ENCODE results near the gene EYS.

The EYS gene

GRCh38 chr6:64696053-64696452, 1011.0 kb downstream of the EYS start:
- no peak for DNase-seq

- DNase-seq: no peak
Observed at GRCh38 chr6:64694356-64694755, 1012.7 kb downstream of the EYS start.

GRCh38 chr6:64691064-64691463, 1016.0 kb downstream of the EYS start:
- no peak for DNase-seq

GRCh38 chr6:64685401-64685800, 1021.6 kb downstream of the EYS start:
- DNase-seq: no peak

- no peak for DNase-seq
Observed at GRCh38 chr6:64683682-64684081, 1023.3 kb downstream of the EYS start.

DNA sequence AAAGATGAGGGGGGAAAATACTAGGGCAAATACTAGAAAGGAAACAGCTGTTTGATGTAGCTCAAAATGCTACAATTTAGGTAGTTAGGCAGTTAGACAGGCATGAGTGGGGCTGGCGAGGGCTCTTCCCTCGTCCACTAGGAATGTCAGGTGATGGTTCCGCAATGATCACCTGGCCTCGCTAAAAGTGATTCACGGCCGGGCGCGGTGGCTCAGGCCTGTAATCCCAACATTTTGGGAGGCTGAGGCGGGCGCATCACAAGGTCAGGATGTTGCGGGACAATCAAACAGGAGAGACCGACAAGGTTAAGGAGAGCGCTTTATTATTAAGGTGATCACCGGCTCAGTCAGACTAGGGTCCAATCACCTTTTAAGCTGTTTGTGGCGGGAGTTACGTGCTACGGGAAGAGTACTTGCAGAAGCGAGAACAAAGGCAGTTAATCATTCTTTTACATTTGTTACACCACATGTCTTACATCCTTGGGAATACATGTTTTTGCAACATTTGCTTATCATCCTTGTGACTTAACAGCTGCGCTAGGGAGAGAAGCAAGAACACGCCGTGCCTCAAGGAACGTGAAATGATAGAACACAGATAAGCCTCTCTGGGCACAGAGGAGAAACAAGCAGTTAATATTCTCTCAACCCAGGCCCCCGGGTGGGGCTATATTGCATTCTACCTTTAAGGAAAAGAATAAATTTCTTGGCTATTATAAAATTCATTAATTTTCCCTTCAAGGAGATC, 1025.4 kb downstream of the EYS start:
- DNase-seq: no peak

- no peak for DNase-seq
Observed at GRCh38 chr6:64680446-64680845, 1026.6 kb downstream of the EYS start.

GRCh38 chr6:64679416-64679815, 1027.6 kb downstream of the EYS start:
- no peak for DNase-seq

DNA sequence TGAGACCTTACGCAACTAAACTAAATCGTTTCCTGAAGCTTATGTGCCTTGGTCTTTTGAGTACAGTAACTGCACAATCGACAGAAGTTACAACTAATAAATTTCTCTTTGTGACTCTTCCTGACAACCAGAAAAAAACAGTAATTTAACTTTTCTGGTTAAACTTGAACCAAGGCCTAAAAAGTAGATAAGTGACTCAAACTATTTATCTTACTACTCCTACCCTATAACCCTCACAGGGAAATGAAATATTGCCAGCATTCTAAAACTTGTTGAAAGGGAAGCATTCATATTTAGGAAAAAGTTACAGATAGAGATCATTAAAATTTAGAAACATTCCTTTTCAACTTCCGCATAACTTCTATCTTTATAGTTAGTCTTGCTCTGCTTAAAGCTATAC, 1034.4 kb downstream of the EYS start:
- DNase-seq: no peak

DNA sequence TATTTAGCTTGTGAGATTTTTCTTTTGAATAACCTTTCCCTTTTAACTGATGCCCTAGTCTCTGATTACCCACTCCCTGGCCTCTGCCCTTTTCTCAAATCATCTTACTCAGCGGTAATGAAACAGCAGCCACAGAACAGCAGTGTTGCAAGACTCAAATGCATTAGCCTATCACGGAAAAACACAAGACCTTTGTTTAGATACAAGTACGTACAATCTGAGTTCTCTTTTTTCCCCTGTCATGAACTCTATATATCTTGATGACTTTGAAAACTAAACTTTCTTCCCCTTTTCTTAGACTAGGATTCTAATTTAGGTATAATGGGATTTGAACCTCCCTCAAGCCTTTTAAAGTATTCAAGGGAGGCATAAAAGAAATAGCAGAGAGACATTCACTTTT, 1034.9 kb downstream of the EYS start:
- DNase-seq: no peak

DNA sequence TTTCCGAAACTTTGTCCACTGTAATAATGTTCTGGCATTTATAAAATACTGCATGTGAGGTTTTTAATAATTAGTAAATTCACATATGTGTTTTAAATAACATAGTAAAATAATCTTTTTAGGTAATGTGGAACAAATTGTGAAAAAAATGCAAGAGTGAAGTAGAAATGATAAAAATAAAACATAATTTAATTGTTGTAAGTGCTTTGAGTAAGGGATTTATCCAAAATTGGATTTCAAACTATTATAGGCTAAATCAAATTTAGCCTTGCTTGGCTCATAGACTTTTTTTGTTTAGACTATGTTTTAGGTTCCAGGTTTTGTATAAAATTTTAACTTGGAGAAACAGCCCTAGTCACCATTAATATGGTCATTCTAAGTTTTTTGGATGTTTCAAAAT, 1041.9 kb downstream of the EYS start:
- DNase-seq: no peak

- DNase-seq: no peak
Observed at GRCh38 chr6:64664480-64664879, 1042.5 kb downstream of the EYS start.

GRCh38 chr6:64644024-64644423, 1063.0 kb downstream of the EYS start:
- DNase-seq: no peak

DNA sequence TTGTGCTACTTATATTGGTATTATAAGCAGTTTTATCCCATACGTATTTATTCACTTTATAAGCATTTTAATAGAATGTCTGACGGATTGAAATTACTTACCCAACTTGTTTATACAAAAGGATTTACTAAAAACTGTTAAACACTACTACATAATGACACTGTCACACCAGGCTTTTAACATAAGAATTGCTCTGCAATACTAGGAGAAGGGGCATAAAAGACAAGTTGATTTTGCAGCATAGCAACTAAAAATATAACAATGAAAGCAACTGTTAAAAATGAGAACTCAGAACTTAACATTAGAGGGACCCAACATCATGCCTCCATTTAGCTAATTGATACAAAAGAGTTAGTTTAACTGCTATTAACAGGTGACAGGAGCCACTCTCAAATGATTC, 1076.1 kb downstream of the EYS start:
- no peak for DNase-seq

GRCh38 chr6:64622944-64623343, 1084.1 kb downstream of the EYS start:
- DNase-seq: no peak

DNA sequence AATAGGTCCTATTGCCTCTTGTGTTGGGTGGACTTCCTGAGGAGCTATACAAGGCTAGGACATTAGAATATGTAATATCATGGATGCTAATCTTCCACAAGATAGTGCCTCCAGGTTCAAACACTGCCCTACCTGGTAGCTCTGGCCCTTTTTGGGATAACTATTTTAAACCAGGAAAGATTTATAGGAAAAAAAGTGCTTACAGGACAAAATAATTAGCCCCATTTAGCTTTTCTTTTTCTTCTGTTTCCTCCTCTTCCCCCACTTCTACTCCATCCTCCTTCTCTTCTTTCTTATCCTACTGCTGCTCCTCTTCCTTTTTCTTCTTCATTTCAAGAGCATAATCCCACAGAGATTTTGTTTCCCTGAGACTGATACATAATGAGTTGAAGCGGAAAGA, 1104.0 kb downstream of the EYS start:
- DNase-seq: no peak

- DNase-seq: no peak
Observed at GRCh38 chr6:64591676-64592036, 1115.4 kb downstream of the EYS start.

DNA sequence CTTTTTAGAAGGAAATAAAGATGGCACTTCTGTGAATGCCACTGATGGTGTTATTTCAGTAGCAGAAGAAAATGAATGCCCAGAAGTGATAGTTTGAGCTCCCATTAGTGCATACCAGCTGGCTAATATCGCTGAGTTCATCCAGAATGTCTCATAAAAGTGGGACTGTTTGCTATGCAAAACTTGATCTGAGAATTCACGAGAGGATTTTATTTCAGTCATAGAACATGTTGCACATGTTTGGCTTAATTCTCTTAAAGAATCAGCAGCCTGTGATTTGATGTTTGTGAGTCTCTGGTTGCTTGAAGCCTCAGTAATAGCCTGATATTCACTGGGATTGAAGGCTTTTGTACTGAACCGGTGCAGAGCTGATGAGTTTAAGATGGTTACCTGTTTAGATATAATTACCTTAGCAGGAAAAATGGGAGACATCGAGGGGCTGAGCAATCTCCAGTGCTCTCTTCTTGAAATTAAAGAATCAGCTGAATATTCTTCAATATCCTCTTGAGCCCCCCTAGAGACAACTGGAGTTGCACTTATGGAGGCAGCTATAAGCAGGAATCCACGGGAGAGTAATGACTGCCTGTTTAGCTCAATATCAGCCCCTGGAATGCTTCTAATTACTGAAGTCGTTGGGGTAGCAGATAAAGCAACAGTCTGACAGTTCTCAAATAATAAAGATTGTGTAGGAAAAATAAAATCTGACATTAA, 1115.9 kb downstream of the EYS start:
- DNase-seq: no peak

DNA sequence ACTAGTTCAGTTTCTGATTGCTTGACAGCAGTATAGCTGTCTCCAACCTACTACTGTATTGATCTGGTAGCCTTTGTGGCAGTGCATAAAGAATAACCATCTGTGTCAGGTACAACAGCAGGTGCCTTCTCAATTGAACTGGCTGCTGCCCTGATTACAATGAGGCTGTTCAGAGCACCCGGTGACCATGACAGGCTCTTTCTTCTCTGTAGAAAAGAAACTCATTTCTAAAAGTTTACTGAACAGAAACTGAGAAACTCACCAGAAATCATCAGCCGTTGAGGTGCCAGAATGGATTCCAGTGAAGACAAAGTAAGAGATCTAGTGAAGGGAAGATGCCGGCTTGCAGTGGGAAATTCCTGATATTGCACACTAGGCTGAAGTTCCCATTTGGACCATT, 1117.1 kb downstream of the EYS start:
- DNase-seq: no peak

GRCh38 chr6:64580346-64580745, 1126.7 kb downstream of the EYS start:
- DNase-seq: no peak

- DNase-seq: no peak
Observed at GRCh38 chr6:64553249-64553786, 1153.7 kb downstream of the EYS start.

DNA sequence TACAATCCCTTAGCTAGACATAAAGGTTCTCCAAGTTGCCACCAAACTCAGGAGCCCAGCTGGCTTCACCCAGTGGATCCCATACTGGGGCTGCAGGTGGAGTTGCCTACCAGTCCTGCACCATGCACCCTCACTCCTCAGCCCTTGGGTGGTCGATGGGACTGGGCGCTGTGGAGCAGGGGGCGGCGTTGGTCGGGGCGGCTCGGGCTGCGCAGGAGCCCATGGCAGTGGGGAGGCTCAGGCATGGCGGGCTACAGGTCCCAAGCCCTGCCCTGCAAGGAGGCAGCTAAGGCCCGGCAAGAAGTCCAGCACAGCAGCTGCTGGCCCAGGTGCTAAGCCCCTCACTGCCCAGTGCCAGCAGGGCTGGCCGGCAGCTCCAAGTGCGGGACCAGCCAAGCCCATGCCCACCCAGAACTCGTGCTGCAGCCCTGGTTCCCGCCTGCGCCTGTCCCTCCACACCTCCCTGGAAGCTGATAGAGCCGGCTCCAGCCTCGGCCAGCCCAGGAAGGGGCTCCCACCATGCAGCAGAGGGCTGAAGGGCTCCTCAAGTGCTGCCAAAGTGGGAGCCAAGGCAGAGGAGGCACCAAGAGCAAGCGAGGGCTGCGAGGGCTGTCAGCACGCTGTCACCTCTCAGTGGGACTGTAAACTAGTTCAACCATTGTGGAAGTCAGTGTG, 1159.3 kb downstream of the EYS start:
- DNase-seq: no peak

- DNase-seq: no peak
Observed at GRCh38 chr6:64539917-64540316, 1167.1 kb downstream of the EYS start.

- no peak for DNase-seq
Observed at GRCh38 chr6:64538722-64539121, 1168.3 kb downstream of the EYS start.

Data from NCI-H510A (cell line).